ENCODE results near the gene GOLGA6L10. TPM values are rescaled to one million over a fixed set of nuclear protein-coding genes. Genes with fewer than 3 reads are reported as not detected.
"Not testable (repeated sequence)": the region's sequence is repeated elsewhere in the genome, so short reads cannot be mapped to it uniquely, and the experiment has no call there.

Gene GOLGA6L10
- total RNA-seq, 1 donor from 2014 or later: 0.07 TPM

DNA sequence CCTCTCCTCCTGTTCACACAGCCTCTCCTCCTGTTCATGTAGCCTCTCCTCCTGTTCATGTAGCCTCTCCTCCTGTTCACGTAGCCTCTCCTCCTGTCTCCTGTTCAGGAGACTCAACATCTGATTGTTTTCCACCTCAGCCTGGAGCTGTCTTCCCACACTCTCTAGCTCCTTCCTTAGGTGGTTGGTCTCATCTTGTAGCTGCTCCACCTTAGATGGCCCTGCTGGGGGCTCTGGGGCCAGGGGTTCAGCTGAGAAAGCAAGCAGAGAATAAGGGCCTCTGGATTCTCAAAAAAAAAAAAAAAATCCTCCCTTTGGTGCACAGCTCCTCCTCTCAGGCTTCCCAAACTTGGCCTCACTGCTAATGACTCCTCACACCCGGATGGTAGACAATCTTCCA, 4.1 kb downstream of the GOLGA6L10 start:
- DNase-seq; intact Hi-C loops (cut with micrococcal nuclease); ATAC-seq: not testable (repeated sequence)

DNA sequence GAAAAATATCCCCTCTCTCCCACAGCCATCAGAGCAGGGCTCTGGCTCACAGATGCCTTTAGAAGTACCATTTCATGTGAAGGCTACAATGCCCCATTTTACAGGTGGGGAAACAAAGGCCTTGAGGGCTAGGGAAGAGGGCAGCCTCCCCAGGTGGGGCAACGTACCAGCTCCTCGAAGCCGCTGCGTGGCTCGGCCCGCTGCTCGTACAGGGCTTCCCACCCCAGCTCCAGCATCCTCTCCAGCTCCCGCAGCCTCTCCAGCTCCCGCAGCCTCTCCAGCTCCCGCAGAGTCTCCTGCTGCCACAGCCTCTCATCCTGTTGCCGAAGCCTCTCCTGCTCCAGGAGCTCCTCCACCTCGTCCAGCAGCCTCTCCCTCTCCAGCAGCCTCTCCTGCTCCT, 4.9 kb downstream of the GOLGA6L10 start:
- intact Hi-C loops (cut with micrococcal nuclease); ATAC-seq; DNase-seq: not testable (repeated sequence)

- intact Hi-C loops (cut with micrococcal nuclease); DNase-seq; ATAC-seq: not testable (repeated sequence)
Measured at GRCh38 chr15:82343851-82344250, 5.4 kb downstream of the GOLGA6L10 start.

GRCh38 chr15:82342632-82343374, 6.5 kb downstream of the GOLGA6L10 start:
- DNase-seq: peak; percentile 31
- intact Hi-C loops (cut with micrococcal nuclease): not testable (repeated sequence)

DNA sequence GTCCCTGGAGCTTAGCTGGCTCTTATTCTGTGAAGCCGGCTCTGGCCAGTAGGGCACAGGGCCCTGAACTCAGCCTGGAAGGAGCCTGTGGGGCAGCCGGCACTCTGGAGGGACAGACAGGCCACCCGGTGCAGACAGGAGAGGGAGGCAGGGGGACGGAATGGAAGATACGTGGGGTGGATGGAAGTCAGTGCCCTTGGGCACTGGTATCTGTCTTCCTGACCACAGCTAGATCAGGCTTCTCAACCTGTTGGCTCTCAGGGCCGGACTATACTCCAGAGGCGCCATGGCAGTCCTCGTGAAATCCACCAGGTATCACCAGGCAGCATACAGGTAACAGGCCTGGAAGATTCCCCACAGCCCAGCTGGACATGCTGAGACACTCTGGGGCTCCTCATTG, 10.7 kb downstream of the GOLGA6L10 start:
- intact Hi-C loops (cut with micrococcal nuclease); DNase-seq; ATAC-seq: not testable (repeated sequence)

More at GRCh38 chr15:82342632-82343374, 6.5 kb downstream of the GOLGA6L10 start:
- ATAC-seq: not testable (repeated sequence)

- intact Hi-C loops (cut with micrococcal nuclease); ATAC-seq; DNase-seq: not testable (repeated sequence)
Measured at GRCh38 chr15:82338053-82338452, 11.2 kb downstream of the GOLGA6L10 start.

DNA sequence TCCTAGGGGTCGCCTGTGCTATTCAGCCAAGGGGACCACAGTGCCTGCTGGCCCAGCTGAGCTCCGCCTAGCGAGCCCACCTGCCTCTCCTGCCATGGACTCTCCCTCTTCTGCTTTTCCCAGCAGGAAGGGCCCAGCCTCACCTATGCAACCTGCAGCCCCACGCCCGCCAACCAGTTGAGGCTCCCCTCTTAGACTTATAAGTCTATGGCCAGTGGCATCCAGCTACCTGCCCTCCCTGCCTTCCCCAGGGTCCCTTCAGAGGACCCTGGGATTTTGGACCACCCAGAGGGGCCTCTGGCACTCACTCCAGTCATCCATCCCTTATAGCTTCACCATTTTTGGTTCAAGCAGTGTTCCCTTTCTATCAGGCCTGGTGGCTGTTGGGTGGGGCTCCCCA, 12.2 kb downstream of the GOLGA6L10 start:
- ATAC-seq; intact Hi-C loops (cut with micrococcal nuclease); DNase-seq: not testable (repeated sequence)

DNA sequence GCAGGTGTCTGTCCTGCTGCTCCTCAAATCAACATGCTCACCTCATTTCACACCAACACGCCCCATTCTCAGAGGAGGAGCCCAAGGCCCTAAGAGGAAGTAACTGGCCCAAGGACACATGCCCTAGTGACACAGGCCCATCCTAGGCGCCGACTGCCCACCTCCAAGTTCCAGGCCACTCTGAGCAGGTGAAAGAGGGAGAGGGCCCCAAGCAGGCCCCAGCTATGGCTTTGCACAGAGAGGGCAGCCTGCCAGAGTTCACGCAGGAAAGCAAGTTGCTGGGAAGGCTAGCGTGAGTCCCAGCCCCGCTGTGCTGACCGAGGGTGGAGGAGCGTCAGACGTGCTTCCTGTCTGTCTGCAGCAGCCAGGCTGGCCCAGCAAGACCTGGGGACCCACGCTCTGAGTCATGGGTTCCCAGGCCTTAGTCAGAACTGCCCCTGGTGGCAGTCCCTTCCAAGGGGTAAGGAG, 13.1 kb downstream of the GOLGA6L10 start:
- ATAC-seq; intact Hi-C loops (cut with micrococcal nuclease): not testable (repeated sequence)
- peak; percentile 28 for DNase-seq

GRCh38 chr15:82335006-82335405, 14.3 kb downstream of the GOLGA6L10 start:
- intact Hi-C loops (cut with micrococcal nuclease): not testable (repeated sequence)
- ATAC-seq (peak; percentile 51), DNase-seq (peak; percentile 64)

DNA sequence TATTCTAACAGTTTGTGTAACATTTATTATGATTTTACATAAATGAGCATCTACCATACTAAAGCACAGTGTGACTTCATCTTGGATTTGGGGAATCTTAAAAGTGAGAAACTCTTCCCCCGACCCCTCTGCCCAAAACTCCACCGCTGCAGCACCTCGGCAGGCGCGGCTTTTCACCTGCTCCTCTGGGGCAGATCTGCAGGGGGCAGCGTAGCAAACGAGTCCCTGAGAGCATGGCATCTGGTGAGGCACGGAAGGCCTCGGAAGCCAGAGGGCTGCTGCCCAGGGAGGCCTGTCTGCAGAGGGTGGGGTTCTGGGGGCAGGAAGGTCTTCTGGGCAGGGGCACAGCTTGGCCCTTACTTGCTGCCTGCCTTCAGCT, 14.7 kb downstream of the GOLGA6L10 start:
- DNase-seq: peak; percentile 29
- peak; percentile 5 for ATAC-seq
- intact Hi-C loops (cut with micrococcal nuclease): not testable (repeated sequence)

DNA sequence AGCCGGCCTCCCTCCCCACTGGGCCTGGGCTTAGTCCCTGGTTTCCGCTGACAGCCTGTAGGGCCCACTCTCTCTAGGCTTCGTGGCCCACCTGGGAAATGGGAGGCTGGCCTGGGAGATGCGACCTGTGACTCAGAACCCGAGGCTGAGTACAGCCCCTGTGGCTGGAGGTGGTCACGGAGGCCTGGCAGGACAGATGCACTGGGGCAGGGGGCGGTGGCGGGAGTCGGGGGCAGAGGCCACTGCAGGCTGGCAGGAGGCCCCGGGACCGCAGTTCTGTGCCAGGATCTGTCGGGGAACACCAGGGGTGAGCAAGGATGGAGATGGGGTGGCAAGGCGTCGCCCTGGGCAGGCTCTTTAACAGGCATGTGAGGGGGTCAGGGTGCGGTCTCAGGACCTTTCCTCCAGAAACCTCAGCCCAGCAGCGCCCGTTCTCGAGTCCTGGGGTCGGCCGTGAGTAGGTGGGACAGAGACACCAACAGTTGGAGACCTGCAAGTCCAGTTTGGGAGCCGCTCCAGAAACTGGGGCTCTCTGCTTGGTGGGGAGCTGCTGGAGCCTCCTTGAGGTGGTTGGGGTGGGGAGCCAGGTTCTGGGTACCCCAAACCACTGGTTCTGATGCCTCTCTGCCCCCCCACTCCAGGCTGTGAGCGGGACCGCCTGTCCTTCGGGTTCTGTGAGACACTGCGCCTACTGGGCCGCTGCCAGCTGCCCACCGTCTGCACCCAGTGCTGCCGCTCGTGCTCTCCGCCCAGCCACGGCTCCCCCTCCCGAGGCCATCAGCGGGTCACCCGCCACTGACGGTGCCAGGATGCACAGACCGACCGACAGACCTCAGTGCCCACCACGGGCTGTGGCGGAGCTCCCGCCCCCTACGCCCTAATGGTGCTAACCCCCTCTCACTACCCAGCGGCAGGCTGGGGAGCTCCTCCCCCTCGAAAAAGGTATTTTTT, 15.4 kb downstream of the GOLGA6L10 start:
- ATAC-seq; intact Hi-C loops (cut with micrococcal nuclease): not testable (repeated sequence)
- DNase-seq: peak; percentile 43

DNA sequence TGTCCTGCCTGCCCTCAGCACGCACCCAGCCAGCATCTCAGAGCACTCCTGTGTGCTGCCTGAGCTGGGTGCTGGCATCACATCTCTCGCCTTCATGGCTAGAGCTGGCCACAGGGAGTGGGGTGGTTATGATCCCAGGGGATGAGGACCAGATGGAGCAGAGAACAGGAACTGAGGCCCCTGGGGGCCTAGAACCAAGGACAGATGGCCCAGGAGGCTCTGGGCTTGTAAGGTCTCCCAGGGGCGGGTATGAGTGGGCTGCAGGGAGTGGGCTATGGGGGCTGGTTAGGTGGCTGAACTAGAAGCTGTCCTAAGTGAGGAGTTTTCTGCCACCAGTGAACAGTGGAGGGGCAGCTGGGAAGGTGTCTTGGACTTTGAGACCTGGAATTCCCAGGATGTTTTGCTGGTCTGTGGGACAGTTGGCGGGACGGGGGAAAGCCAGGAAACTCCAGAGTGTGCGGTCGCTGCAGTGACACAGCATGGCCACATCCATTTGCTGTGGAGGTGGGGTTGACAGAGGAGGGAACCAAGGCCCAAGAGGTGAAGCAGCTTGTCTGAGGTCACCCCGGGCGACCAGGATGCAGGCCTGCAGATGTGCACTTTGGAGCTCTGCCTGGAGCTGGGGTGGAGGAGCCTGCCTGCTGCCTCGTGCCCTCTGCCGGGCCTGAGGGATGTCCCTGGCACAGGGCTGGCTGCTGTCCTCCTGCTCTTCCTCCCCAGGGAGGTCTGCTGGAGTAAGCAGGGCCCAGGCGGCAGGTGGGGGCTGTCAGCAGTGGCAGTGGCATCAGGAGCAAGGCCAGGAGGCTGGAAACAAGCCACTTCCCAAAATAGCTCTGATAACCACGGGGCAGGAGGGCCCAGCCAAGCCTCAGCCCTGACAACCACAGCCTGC, 16.3 kb downstream of the GOLGA6L10 start:
- intact Hi-C loops (cut with micrococcal nuclease): not testable (repeated sequence)
- peak; percentile 93 for ATAC-seq
- peak; percentile 89 for DNase-seq

GRCh38 chr15:82331576-82332304, 17.5 kb downstream of the GOLGA6L10 start:
- intact Hi-C loops (cut with micrococcal nuclease); DNase-seq; ATAC-seq: not testable (repeated sequence)

DNA sequence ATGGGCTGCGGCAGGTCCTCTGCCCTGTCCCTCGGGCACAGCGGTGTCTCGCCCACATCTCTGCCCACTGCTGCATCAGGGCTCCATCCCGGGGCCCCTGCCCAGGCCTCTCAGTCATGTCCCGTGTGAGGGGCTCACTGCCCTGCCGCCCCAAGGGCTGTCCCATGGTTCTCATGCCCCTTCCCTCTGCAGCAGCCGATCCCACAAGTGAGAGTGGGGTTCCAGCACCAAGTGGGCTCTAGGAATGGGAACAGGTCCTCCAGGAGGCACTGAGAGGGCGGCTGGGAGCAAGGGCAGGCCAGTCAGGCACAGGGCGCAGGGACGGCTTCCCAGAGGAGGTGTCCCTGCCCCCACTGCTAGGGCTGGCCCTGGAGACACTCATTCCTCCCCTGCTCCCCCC, 18.4 kb downstream of the GOLGA6L10 start:
- ATAC-seq; DNase-seq; intact Hi-C loops (cut with micrococcal nuclease): not testable (repeated sequence)

DNA sequence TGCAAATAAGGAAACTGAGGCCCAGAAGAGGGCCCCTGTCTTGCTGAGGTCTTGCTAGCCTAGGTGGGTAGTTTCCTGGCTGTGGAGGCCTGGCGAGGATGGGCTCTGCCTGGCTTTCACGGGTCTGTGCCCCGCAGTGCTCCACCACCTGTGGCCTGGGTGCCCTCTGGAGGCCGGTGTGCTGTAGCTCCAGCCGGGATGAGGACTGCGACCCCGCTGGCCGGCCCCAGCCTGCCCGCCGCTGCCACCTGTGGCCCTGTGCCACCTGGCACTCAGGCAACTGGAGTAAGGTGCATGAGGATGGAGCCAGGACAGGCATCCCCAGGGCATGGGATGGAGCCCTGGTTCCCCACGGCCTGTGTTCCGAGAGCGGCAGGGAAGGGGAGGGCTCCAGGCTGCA, 20.2 kb downstream of the GOLGA6L10 start:
- ATAC-seq: peak; percentile 6
- DNase-seq; intact Hi-C loops (cut with micrococcal nuclease): not testable (repeated sequence)

- DNase-seq; intact Hi-C loops (cut with micrococcal nuclease): not testable (repeated sequence)
Measured at GRCh38 chr15:82327372-82327771, 21.9 kb downstream of the GOLGA6L10 start.

GRCh38 chr15:82326896-82327295, 22.4 kb downstream of the GOLGA6L10 start:
- ATAC-seq; DNase-seq; intact Hi-C loops (cut with micrococcal nuclease): not testable (repeated sequence)

More at GRCh38 chr15:82327372-82327771, 21.9 kb downstream of the GOLGA6L10 start:
- not testable (repeated sequence) for ATAC-seq

DNA sequence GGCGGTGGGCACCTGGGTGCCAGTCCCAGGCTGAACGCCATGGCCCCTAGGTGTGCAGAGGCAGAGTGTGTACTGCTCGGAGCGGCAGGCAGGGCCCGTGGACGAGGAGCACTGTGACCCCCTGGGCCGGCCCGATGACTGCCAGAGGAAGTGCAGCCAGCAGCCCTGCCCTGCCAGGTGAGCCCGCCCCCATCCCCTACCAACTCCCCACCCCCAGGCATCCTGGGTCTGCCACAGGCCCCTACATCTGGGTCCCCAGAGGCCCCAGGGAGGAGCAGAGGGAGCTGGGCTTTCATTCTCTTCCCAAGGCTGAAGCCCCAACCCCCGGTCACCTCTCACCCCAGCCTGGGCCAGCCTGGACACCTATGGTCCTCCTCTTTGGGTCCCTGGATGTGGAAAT, 23.6 kb downstream of the GOLGA6L10 start:
- intact Hi-C loops (cut with micrococcal nuclease); ATAC-seq; DNase-seq: not testable (repeated sequence)
